SK-N-MC (cell line): ENCODE data around the gene REC8.
A peak's percentile ranks its signal among the peaks of the same experiment; 100 is the strongest.

Source experiments
- EZH2 ChIP-seq: fragments of 200-600 bp; sonication (generic); IDR thresholded peaks from one replicate; pipeline ENCODE4 v1.6.1; 2017; ENCODE audit warnings: antibody characterized with exemption
- POLR2AphosphoS5 ChIP-seq: IDR thresholded peaks from 2 replicates; pipeline ENCODE4 v1.6.1; 2012; ENCODE audit warnings: mild to moderate bottlenecking, low read depth, low read length, borderline replicate concordance

GRCh38 chr14:24188251-24189058 lies 16.6 kb downstream of the REC8 start, which contains the start of gene IPO4:
- TF ChIP-seq POLR2AphosphoS5 (peak; percentile 92), EZH2 (no peak)
